Small intestine (tissue), 7 donors: ENCODE data around the gene TTLL4. TPM values are rescaled to one million over a fixed set of nuclear protein-coding genes. Genes with fewer than 3 reads are reported as not detected.
"Not testable (repeated sequence)": the region's sequence is repeated elsewhere in the genome, so short reads cannot be mapped to it uniquely, and the experiment has no call there.

Experiments
- DNase-seq, 2 donors: peaks; one replicate each; pipeline versions ENCODE4 v3.0.0 to v3.0.0-alpha.2; 2013
- FAIRE-seq: peaks from 2 replicates; lab custom pipeline; 2012; peaks lifted over from hg19 to GRCh38; lab: Jason Lieb, UNC
- H3K27ac ChIP-seq, 3 donors: one replicate each; pipeline ENCODE4 v1.5.1; 2013; ENCODE audit warnings: low read length in 2 of 3, mild to moderate bottlenecking in 2 of 3, control low read depth in 1 of 3, inconsistent platforms in 1 of 3, low read depth in 1 of 3, moderate library complexity in 1 of 3
- H3K27me3 ChIP-seq, 3 donors: one replicate each; pipeline ENCODE4 v1.6.1; 2013; ENCODE audit warnings: low read length in 3 of 3, inconsistent platforms in 1 of 3; ENCODE audit not compliant: control insufficient read depth in 3 of 3, insufficient read depth in 3 of 3
- H3K36me3 ChIP-seq, 3 donors: one replicate each; pipeline ENCODE4 v1.6.1; 2013; ENCODE audit warnings: low read length in 3 of 3, inconsistent platforms in 1 of 3, low read depth in 1 of 3, mild to moderate bottlenecking in 1 of 3, moderate library complexity in 1 of 3; ENCODE audit not compliant: control insufficient read depth in 3 of 3, insufficient read depth in 2 of 3
- H3K4me1 ChIP-seq, 3 donors: one replicate each; pipeline ENCODE4 v1.6.1; 2013; ENCODE audit warnings: low read length in 2 of 3, inconsistent platforms in 1 of 3, low read depth in 1 of 3, mild to moderate bottlenecking in 1 of 3, moderate library complexity in 1 of 3; ENCODE audit not compliant: control insufficient read depth in 3 of 3, insufficient read depth in 2 of 3
- H3K4me3 ChIP-seq, 3 donors: one replicate each; pipeline ENCODE4 v1.5.1; 2013; ENCODE audit warnings: low read length in 3 of 3, control low read depth in 1 of 3, inconsistent platforms in 1 of 3, low read depth in 1 of 3, mild to moderate bottlenecking in 1 of 3, moderate library complexity in 1 of 3
- H3K9me3 ChIP-seq, 2 donors: one replicate each; pipeline ENCODE4 v1.6.1; 2013; ENCODE audit warnings: low read depth in 1 of 2, low read length in 1 of 2; ENCODE audit not compliant: control insufficient read depth in 2 of 2, insufficient read depth in 1 of 2
- WGBS, 3 donors: extraction: QIAGEN DNeasy Blood & Tissue Kit; methylation state at CpG; one replicate each; pipeline ENCODE4 v1.1.7; 2013; 5-methylcytosine and 5-hydroxymethylcytosine counted together
- polyA plus RNA-seq, 4 donors: library from polyadenylated mRNA; stranded (reverse) in 3 of 4; unstranded in 1 of 4; fragments of 200-250 nt in 3 of 4; fragments of 120-200 nt in 1 of 4; gene quantifications; one replicate each; pipeline versions ENCODE4 v1.2.1 to v1.2.3, GENCODE V29; 2013
- donor health status: healthy with polysubstance abuse.
- donor health status: control.
- donor health status: control.
- donor health status: Bipolar disorder and iron deficiency.
- donor health status: healthy.

Gene TTLL4
- polyA plus RNA-seq, 4 donors = 8.6 to 25.7 (median 12.5) TPM

DNA sequence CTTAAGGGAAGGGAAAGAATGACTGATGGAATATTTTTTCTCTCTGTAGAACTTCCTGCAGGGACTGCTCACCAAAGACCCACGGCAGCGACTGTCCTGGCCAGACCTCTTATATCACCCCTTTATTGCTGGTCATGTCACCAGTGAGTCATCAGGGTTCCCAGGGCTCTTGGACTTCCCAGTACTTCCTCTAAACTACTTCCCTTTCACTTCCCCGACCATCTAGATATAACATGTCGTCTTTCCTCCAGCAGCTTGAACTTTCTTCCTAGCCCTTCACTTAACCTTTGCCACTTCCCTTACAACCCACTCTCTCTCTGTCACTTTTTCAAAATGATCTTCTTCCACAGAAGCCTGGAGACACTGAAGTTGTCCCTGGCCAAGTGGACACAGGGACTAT lies 31.5 kb upstream of the TTLL4 start:
- Histone ChIP-seq H3K27ac (no peak overlapping the region), H3K36me3 (peaks cover 0 to 28% (median 2%) of the 10 kb centered on the region in 3 donors), H3K27me3 (no peaks in the 10 kb centered on the region), H3K4me3 (no peak overlapping the region), H3K9me3 (no peaks in the 10 kb centered on the region), H3K4me1 (no peaks in the 10 kb centered on the region)
- DNase-seq (peak in 1 of 2 donors; percentile 19), FAIRE-seq (no peak)
- WGBS, 3 donors = 63 to 75% (median 63%) methylated on average over 4 of the region's 4 CpGs

DNA sequence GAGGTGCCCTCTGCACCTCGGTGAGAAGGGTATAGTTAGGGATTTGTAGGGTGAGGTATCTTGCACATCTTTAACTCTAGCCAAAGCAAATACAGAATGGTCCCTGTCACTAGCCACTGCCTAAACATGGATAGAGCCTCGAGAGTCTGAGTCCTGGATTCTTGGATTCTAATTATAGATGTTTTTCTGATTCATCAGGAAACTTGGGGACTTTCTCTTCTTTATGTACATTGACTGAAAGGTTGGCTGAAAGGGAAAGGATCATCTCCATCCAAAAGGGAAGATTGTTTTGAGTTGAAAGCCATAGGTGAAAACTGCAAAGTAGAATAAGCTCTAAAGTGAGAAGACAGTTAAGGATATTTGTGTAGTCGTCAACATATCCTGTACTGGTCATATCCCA lies 30.6 kb upstream of the TTLL4 start:
- DNase-seq (no peak), FAIRE-seq (no peak)
- WGBS, 3 donors = 80 to 85% (median 81%) methylated on average over 3 of the region's 3 CpGs
- Histone ChIP-seq H3K27me3 (no peaks in the 10 kb centered on the region), H3K36me3 (peaks cover 0 to 30% (median 3%) of the 10 kb centered on the region in 3 donors), H3K4me1 (no peaks in the 10 kb centered on the region), H3K27ac (no peak overlapping the region), H3K4me3 (no peak overlapping the region), H3K9me3 (no peaks in the 10 kb centered on the region)

DNA sequence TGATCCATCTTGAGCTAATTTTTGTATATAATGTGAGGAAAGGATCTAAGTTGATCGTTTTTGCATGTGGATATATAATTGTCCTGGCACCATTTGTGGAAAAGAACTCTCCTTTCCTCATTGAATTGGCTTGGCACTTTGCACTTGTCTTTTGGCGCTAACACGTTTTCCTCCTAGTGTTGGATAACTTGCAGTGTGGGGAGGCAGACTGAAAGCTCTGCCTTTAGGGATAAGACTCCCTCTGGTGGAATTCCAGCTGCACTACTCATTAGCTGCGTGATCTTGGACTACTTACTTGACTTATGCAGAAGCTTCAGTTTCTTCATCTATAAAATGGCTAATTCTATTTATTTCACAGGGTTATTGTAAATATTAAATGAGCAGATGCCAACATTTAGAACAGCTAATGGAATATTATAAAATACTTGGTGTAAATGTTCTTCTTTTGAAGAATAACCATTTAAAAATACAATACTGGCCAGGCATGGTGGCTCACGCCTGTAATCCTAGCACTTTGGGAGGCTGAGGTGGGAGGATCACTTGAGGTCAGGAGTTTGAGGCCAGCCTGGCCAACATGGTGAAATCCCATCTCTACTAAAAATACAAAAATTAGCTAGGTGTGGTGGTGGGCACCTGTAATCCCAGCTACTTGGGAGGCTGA lies 23.1 kb upstream of the TTLL4 start:
- not testable (repeated sequence) for H3K4me3 ChIP-seq, H3K27me3 ChIP-seq, H3K27ac ChIP-seq, FAIRE-seq, H3K4me1 ChIP-seq, H3K9me3 ChIP-seq
- WGBS, 3 donors = 20 to 30% (median 24%) methylated on average over 5 of the region's 5 CpGs
- peak; percentile 77 to 84 for DNase-seq
- H3K36me3 ChIP-seq = peaks cover 7 to 28% (median 8%) of the 10 kb centered on the region in 3 donors

DNA sequence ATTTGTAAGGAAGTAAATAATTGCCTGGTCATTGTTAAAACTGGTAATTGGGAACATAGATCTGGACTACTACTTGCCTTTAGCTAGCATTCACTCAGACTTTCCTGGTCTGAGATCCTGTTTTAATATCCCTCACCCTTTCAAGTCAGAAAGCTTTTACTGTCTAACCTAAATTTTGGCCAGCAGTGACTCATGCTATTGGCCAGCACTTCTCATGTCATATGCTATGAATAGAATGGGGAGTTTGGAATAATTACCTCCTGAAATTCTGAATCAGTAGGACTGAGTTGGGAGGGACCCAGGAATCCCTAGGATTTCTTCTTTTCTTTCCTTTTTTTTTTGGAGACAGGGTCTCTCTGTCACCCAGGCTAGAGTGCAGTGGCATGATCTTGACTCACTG lies 19.4 kb upstream of the TTLL4 start:
- Histone ChIP-seq H3K9me3 (no peaks in the 10 kb centered on the region), H3K27me3 (no peaks in the 10 kb centered on the region), H3K4me3 (no peak overlapping the region), H3K27ac (no peak overlapping the region), H3K4me1 (no peaks in the 10 kb centered on the region), H3K36me3 (peaks cover 7 to 38% (median 8%) of the 10 kb centered on the region in 3 donors)
- DNase-seq (no peak), FAIRE-seq (no peak)

DNA sequence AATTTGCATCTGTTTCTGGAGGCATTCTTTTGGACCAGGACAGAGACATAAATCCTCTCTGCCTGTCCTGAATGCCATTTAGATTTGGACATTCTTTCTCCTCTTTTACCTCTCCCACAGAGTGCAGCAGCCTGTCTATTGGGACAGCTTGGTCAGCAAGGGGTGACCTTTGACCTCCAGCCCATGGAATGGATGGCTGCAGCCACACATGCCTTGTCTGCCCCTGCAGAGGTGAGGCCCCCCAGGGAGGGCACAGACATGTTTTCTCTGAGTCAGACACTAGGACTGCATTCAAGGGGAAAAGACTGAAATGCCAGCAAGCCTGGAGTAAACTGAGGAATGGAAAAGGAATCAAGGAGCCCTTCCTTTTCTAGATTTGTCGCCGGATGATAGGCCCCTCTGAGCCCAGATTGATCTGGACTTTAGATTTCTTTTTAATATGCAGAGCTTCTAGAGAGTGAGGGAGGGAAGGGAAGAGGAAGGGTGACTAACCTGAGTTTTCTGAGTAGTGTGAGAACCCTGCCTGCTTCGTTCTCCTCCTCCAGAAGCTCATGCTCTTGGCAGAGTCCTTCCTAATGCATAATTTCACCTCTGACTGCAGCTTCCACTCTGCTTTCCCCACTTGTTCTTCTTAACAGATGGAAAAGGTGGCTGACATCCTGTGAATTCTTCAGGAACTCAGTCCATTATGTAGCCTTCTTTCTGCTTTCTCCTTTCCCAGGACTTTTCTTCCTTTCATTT lies 16.1 kb upstream of the TTLL4 start:
- 85 to 91% (median 89%) methylated on average over 3 of the region's 3 CpGs for WGBS, 3 donors
- FAIRE-seq = no peak
- no peaks in the 10 kb centered on the region for H3K27me3 ChIP-seq
- no peaks in the 10 kb centered on the region for H3K9me3 ChIP-seq
- no peaks in the 10 kb centered on the region for H3K4me1 ChIP-seq
- no peak overlapping the region for H3K4me3 ChIP-seq
- no peak for DNase-seq
- H3K36me3 ChIP-seq = peaks cover 5 to 56% (median 6%) of the 10 kb centered on the region in 3 donors
- H3K27ac ChIP-seq = no peak overlapping the region

DNA sequence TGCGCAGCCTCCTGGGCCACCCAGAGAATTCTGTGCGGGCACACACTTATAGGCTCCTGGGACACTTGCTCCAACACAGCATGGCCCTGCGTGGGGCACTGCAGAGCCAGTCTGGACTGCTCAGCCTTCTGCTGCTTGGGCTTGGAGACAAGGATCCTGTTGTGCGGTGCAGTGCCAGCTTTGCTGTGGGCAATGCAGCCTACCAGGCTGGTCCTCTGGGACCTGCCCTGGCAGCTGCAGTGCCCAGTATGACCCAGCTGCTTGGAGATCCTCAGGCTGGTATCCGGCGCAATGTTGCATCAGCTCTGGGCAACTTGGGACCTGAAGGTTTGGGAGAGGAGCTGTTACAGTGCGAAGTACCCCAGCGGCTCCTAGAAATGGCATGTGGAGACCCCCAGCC lies 11.8 kb upstream of the TTLL4 start:
- Histone ChIP-seq H3K36me3 (peaks cover 1 to 36% (median 2%) of the 10 kb centered on the region in 3 donors), H3K4me3 (no peak overlapping the region), H3K27ac (no peak overlapping the region), H3K4me1 (no peaks in the 10 kb centered on the region), H3K9me3 (no peaks in the 10 kb centered on the region), H3K27me3 (no peaks in the 10 kb centered on the region)
- DNase-seq (no peak), FAIRE-seq (no peak)
- WGBS, 3 donors = 94 to 98% (median 95%) methylated on average over 8 of the region's 8 CpGs

DNA sequence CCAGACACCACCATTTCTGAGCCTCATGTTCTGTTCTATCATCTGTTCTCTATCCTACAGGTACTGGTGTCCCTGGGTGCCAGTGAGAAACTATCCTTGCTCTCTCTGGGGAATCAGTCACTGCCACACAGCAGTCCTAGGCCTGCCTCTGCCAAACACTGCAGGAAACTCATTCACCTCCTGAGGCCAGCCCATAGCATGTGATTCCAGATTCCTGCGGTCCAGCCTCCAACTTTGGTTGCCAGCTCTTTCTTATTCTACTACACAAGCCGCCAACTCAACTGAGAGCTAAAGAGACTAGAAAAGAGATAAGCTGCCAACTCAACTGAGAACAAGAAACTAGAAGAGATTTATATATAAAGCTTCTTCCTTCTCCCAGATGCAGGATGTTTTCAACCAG lies 8.8 kb upstream of the TTLL4 start:
- Histone ChIP-seq H3K9me3 (no peaks in the 10 kb centered on the region), H3K27me3 (no peaks in the 10 kb centered on the region), H3K27ac (no peak overlapping the region), H3K36me3 (peaks cover 1 to 24% (median 2%) of the 10 kb centered on the region in 3 donors), H3K4me1 (no peaks in the 10 kb centered on the region), H3K4me3 (no peak overlapping the region)
- no peak for DNase-seq
- no peak for FAIRE-seq
- 91 to 98% (median 93%) methylated on average over 2 of the region's 2 CpGs for WGBS, 3 donors

DNA sequence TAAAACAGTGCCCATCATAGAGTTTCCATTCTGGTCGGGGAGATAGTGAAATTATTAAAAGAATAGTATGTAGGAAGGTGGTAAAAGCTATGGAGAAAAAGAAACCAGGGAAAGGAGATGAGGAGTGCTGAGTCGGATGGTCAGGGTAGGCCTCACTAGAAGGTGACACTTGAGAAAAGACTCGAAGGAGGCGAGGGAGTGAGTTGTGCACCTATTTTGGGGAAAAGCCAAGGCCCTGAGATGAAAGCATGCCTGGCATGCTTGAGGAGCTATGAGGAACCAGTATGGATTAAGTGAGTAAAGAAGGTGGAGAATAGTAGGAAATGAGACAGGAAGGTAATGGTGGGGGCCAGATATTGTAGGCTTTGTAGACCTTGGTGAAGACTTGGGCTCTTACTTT lies 7.3 kb upstream of the TTLL4 start:
- Histone ChIP-seq H3K27me3 (no peaks in the 10 kb centered on the region), H3K36me3 (peaks cover 1 to 13% (median 2%) of the 10 kb centered on the region in 3 donors), H3K9me3 (peaks cover 0 to 4% of the 10 kb centered on the region in 2 donors), H3K27ac (no peak overlapping the region), H3K4me3 (no peak overlapping the region), H3K4me1 (no peaks in the 10 kb centered on the region)
- WGBS, 3 donors = 90 to 94% (median 91%) methylated on average over 4 of the region's 4 CpGs
- FAIRE-seq (no peak), DNase-seq (no peak)
